ENCODE data around the gene CLASP2.
"Not testable (repeated sequence)": the region's sequence is repeated elsewhere in the genome, so short reads cannot be mapped to it uniquely, and the experiment has no call there.

Gene CLASP2

DNA sequence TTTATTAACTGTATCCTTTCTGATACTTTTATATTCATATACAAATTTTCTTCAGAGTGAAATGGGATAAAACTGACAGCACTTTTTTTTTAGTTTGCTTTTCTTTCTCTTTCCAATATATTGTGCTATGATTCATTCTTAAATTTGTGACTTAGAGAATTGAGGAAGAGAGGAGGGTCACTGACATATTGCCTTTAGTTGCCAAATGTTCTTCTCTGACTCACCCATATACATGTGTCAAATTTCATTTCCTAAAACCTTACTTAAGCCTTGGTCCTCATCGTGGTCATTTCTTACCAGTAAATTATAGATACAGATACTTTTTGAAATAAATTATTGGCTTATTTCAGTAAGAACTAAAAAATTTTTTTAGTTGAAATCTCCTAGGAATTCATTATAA is 53.9 kb downstream of the CLASP2 start:
- no peak overlapping the region for H3K27ac Mint-ChIP-seq
- H3K4me1 Mint-ChIP-seq: peaks cover 11 to 26% of the 10 kb centered on the region in 2 donors
- no peaks in the 10 kb centered on the region for H3K9me3 Mint-ChIP-seq
- ATAC-seq (replicated peaks) (peak; percentile 88 to 90), DNase-seq (no peak)
- H3K36me3 Mint-ChIP-seq: peaks cover 14 to 38% of the 10 kb centered on the region in 2 donors
- H3K4me3 Mint-ChIP-seq: no peak overlapping the region
- no peaks in the 10 kb centered on the region for H3K27me3 Mint-ChIP-seq

DNA sequence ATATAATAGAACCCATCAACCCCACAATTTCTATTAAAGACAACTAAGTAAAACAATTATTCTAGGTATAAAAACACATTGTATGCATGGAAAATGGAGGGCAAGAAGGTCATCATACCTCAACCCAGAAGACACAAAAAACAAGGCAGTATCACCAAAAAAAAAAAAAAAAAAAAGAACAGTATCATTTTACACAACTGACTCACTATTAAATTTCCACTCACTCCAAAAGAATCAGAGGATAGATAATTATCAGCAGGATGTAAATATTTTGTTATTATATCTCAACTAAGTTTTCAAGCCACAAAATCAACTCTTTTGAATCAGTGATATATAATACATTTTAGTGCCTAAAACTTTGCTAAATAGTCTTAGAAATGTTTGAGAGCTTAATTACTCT is 55.0 kb downstream of the CLASP2 start:
- no peaks in the 10 kb centered on the region for H3K9me3 Mint-ChIP-seq

DNA sequence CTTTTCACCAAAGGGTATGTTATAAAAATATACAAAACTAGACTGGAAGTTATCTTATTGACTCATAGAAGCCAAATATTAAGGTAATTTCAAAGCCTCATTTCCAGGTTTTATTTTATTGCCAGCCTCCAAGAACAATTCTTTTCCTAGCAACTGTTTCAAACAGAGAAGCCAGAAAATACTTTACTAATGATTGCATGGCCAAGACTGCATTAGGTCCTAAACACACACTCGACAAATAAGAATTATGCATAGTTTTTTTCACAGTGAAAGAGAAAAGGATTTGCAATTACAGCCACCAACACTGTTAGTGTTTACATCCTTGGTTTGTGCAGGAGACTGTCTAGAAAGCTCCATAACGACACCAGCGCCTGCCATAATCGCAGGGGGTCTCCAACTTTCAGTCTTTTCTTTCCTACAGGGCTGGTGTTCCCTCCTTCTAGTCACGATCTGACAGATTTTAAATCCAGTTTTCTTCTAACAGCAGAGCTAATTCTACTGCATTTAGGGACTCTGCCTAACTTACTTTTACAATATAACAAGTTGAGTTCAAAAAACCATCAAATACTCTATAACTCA is 58.1 kb downstream of the CLASP2 start:
- H3K36me3 Mint-ChIP-seq: peaks cover 5 to 21% of the 10 kb centered on the region in 2 donors
- peak overlapping the region in 1 of 2 donors; percentile 68 for H3K4me3 Mint-ChIP-seq
- DNase-seq: no peak
- no peak for ATAC-seq (replicated peaks)
- H3K4me1 Mint-ChIP-seq: peaks cover 18 to 31% of the 10 kb centered on the region in 2 donors
- no peaks in the 10 kb centered on the region for H3K27me3 Mint-ChIP-seq
- H3K27ac Mint-ChIP-seq: no peak overlapping the region
- no peaks in the 10 kb centered on the region for H3K9me3 Mint-ChIP-seq

More for the DNA sequence above, 55.0 kb downstream of the CLASP2 start:
- no peak overlapping the region for H3K4me3 Mint-ChIP-seq
- H3K27ac Mint-ChIP-seq: no peak overlapping the region
- no peaks in the 10 kb centered on the region for H3K27me3 Mint-ChIP-seq
- peaks cover 16 to 33% of the 10 kb centered on the region in 2 donors for H3K36me3 Mint-ChIP-seq
- DNase-seq (no peak), ATAC-seq (replicated peaks) (no peak)
- peaks cover 18 to 35% of the 10 kb centered on the region in 2 donors for H3K4me1 Mint-ChIP-seq

- Mint-ChIP-seq H3K4me3 (peak overlapping the region; percentile 50 to 68), H3K36me3 (peaks cover 4 to 16% of the 10 kb centered on the region in 2 donors), H3K27me3 (no peaks in the 10 kb centered on the region), H3K27ac (peak overlapping the region; percentile 9), H3K4me1 (peaks cover 15 to 26% of the 10 kb centered on the region in 2 donors), H3K9me3 (no peaks in the 10 kb centered on the region)
- ATAC-seq (replicated peaks) (peak; percentile 91 to 93), DNase-seq (no peak)
Measured at GRCh38 chr3:33658991-33659848, 58.8 kb downstream of the CLASP2 start.

DNA sequence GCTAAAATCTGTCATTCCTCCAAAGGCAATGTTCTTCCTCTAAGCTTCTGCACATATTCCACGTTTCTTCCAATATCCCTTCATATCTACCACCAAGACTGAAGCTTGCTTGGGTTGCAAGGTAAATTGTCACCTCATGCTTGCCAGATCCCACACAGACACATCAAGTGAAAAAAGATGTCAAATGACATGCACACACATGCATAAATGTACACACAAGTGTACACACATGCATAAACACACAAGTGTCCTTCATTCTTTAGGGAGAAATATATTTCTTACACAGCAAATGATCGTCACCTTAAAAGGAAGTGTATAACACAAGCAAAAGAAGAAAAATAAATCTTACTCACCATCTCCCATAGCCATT is 59.4 kb downstream of the CLASP2 start:
- peaks cover 16 to 29% of the 10 kb centered on the region in 2 donors for H3K4me1 Mint-ChIP-seq
- no peaks in the 10 kb centered on the region for H3K9me3 Mint-ChIP-seq
- H3K36me3 Mint-ChIP-seq: peaks cover 4 to 16% of the 10 kb centered on the region in 2 donors
- no peak overlapping the region for H3K27ac Mint-ChIP-seq
- DNase-seq (no peak), ATAC-seq (replicated peaks) (peak in 1 of 2 donors; percentile 15)
- H3K4me3 Mint-ChIP-seq: peak overlapping the region in 1 of 2 donors; percentile 50
- H3K27me3 Mint-ChIP-seq: no peaks in the 10 kb centered on the region

DNA sequence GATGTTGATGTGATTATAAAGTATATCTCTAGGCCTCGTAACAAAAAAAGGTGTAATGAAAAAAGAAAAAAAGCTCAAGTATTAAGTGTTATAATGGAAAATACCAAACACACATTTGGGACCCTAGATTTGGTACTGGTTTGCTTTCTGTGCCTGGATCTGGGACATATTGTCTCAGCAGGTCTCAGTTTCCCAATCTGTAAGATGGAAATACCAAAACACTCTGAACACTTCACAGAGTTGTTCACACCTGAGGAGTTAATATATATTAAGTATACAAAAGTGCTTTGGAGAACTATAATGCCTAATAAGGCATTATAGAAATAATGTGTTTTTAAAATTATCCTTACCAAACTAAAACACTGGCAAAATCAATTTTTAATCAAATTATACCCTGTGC is 60.0 kb downstream of the CLASP2 start:
- H3K4me3 Mint-ChIP-seq: no peak overlapping the region
- DNase-seq (no peak), ATAC-seq (replicated peaks) (no peak)
- H3K27ac Mint-ChIP-seq: no peak overlapping the region
- H3K4me1 Mint-ChIP-seq: peaks cover 16 to 29% of the 10 kb centered on the region in 2 donors
- H3K36me3 Mint-ChIP-seq: peaks cover 4 to 15% of the 10 kb centered on the region in 2 donors
- no peaks in the 10 kb centered on the region for H3K9me3 Mint-ChIP-seq
- H3K27me3 Mint-ChIP-seq: no peaks in the 10 kb centered on the region

DNA sequence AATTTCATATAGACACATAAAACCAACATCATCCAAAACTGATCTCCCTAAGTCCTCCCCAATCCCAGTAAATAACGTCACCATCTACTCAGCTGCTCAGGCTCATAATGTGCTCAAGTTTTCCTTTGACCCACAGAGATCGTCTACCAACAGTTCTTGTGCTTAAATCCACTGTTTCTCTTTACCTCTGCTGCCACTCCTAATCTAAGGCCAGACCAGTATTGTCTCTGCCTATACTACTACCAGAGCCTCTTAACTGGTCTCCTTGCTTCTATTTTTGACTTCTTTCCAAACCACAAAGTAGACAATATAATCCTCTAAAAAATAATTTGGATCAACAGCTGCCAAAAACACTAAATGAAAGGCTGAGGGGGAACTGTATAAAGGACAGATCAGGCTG is 65.3 kb downstream of the CLASP2 start:
- Mint-ChIP-seq H3K9me3 (no peaks in the 10 kb centered on the region), H3K4me3 (no peak overlapping the region), H3K36me3 (peaks cover 3 to 8% of the 10 kb centered on the region in 2 donors), H3K27ac (no peak overlapping the region), H3K4me1 (peaks cover 14 to 20% of the 10 kb centered on the region in 2 donors), H3K27me3 (no peaks in the 10 kb centered on the region)
- ATAC-seq (replicated peaks): no peak
- no peak for DNase-seq

DNA sequence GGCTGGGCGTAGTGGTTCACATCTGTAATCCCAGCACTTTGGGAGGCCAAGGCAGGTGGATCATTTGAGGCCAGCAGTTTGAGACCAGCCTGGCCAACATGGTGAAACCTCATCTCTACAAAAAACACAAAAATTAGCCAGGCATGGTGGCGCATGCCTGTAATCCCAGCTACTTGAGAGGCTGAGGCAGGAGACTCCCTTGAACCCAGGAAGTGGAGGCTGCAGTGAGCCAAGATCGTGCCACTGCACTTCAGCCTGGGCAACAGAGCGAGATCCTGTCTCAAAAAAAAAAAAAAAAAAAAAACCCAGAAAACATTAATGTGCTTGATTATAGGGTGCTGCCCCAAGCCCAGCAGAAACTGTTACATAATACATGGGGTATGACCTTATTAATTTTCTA is 67.0 kb downstream of the CLASP2 start:
- H3K4me1 Mint-ChIP-seq: peaks cover 14 to 20% of the 10 kb centered on the region in 2 donors
- DNase-seq; H3K4me3 Mint-ChIP-seq; H3K27me3 Mint-ChIP-seq; H3K27ac Mint-ChIP-seq; H3K9me3 Mint-ChIP-seq; ATAC-seq (replicated peaks); H3K36me3 Mint-ChIP-seq: not testable (repeated sequence)

DNA sequence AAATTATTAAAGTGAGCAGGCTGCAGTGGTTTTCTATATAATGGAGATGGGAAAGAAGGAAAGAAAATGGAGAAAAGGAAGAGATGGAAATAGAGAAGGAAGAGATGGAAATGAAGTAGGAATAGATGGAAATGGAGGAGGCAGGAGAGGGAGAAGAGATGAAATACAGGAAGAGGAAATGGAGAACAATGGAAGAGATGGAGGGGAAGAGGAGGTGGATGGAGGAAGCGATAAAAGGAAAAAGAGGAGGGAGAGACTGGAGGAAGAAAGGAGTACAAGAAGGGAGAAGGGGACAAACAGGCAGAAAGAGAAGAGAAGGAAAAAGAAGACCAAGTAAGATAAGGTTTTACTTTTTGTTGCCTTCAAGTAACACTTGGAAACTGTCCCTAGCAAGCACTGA is 67.6 kb downstream of the CLASP2 start:
- peaks cover 15 to 20% of the 10 kb centered on the region in 2 donors for H3K4me1 Mint-ChIP-seq
- no peak overlapping the region for H3K4me3 Mint-ChIP-seq
- no peak overlapping the region for H3K27ac Mint-ChIP-seq
- ATAC-seq (replicated peaks) (no peak), DNase-seq (no peak)
- H3K27me3 Mint-ChIP-seq: no peaks in the 10 kb centered on the region
- peaks cover 3 to 8% of the 10 kb centered on the region in 2 donors for H3K36me3 Mint-ChIP-seq
- H3K9me3 Mint-ChIP-seq: no peaks in the 10 kb centered on the region

- Mint-ChIP-seq H3K4me3 (no peak overlapping the region), H3K9me3 (no peaks in the 10 kb centered on the region), H3K4me1 (peaks cover 13% of the 10 kb centered on the region in 2 donors), H3K27ac (no peak overlapping the region), H3K27me3 (no peaks in the 10 kb centered on the region), H3K36me3 (peaks cover 7 to 11% of the 10 kb centered on the region in 2 donors)
- ATAC-seq (replicated peaks) (no peak), DNase-seq (no peak)
Measured at GRCh38 chr3:33648793-33649192, 69.3 kb downstream of the CLASP2 start.

DNA sequence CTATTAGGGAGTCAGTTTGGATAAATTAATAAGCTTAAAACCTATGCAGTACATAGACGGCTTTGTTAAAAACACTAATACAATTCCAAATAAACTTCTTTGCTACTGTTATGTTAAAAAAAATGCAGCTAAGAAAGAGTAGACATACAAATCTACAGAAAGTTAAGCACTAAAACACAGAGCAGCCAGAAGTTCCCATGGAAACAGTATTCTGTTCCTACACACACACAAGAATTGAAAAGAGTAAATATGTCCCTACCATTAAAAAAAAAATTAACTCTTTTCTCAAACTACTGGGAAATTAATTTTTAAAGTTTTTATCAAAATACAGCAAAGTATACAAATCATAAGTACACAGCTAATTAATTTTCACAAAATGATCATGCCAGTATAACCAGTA is 71.6 kb downstream of the CLASP2 start:
- no peak for DNase-seq
- ATAC-seq (replicated peaks): no peak
- no peak overlapping the region for H3K27ac Mint-ChIP-seq
- no peaks in the 10 kb centered on the region for H3K9me3 Mint-ChIP-seq
- H3K36me3 Mint-ChIP-seq: peaks cover 7 to 12% of the 10 kb centered on the region in 2 donors
- H3K27me3 Mint-ChIP-seq: no peaks in the 10 kb centered on the region
- H3K4me1 Mint-ChIP-seq: peaks cover 6 to 7% of the 10 kb centered on the region in 2 donors
- H3K4me3 Mint-ChIP-seq: no peak overlapping the region

- ATAC-seq (replicated peaks) (no peak), DNase-seq (no peak)
- Mint-ChIP-seq H3K36me3 (peaks cover 4 to 7% of the 10 kb centered on the region in 2 donors), H3K9me3 (no peaks in the 10 kb centered on the region), H3K27me3 (no peaks in the 10 kb centered on the region), H3K27ac (no peak overlapping the region), H3K4me1 (peaks cover 0 to 5% of the 10 kb centered on the region in 2 donors), H3K4me3 (no peak overlapping the region)
Measured at GRCh38 chr3:33645060-33645647, 72.9 kb downstream of the CLASP2 start.

DNA sequence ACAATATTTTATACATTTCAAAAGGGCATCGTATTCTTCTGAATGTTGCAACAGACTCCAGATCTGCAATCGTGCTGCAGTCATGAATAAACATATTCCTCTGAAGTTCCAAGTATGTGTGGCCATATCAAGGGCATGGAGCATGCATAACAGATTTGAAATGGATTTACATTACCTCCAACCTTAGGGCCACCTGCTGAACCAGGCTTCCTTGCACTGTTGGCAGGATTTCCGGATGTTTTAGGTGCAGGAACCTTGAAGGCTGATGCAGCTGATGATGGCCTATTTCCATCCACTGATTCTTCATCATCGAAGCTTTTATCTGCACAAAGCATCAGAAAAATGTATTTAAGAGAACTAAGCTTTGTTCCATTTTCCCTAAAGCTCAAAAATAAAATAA is 73.5 kb downstream of the CLASP2 start:
- ATAC-seq (replicated peaks) (no peak), DNase-seq (no peak)
- peaks cover 4 to 7% of the 10 kb centered on the region in 2 donors for H3K36me3 Mint-ChIP-seq
- H3K4me3 Mint-ChIP-seq: no peak overlapping the region
- no peaks in the 10 kb centered on the region for H3K9me3 Mint-ChIP-seq
- H3K27me3 Mint-ChIP-seq: no peaks in the 10 kb centered on the region
- peaks cover 0 to 5% of the 10 kb centered on the region in 2 donors for H3K4me1 Mint-ChIP-seq
- H3K27ac Mint-ChIP-seq: no peak overlapping the region

- H3K4me3 Mint-ChIP-seq: no peak overlapping the region
- H3K27ac Mint-ChIP-seq: no peak overlapping the region
Measured at GRCh38 chr3:33642806-33643205, 75.2 kb downstream of the CLASP2 start.

More at GRCh38 chr3:33642806-33643205, 75.2 kb downstream of the CLASP2 start:
- no peak for DNase-seq
- Mint-ChIP-seq H3K9me3 (no peaks in the 10 kb centered on the region), H3K4me1 (peaks cover 0 to 1% of the 10 kb centered on the region in 2 donors), H3K36me3 (peaks cover 4 to 17% of the 10 kb centered on the region in 2 donors), H3K27me3 (no peaks in the 10 kb centered on the region)
- no peak for ATAC-seq (replicated peaks)
